RPMI8226 (cell line): Measurements from ENCODE around the gene FANCM.
"Not testable (repeated sequence)": the region's sequence is repeated elsewhere in the genome, so short reads cannot be mapped to it uniquely, and the experiment has no call there.

Experiments used
- DNase-seq: peaks from one replicate; pipeline ENCODE4 v3.0.0-alpha.2; 2015

Gene FANCM

GRCh38 chr14:45140661-45141187 lies 5.0 kb downstream of the FANCM start:
- DNase-seq, result no peak

- not testable (repeated sequence) for DNase-seq
These were observed 6.4 kb downstream of the FANCM start for GRCh38 chr14:45142083-45142482.

GRCh38 chr14:45144658-45145057 lies 8.9 kb downstream of the FANCM start:
- no peak for DNase-seq

GRCh38 chr14:45145214-45145613 lies 9.5 kb downstream of the FANCM start:
- no peak for DNase-seq

- no peak for DNase-seq
These were observed 13.9 kb downstream of the FANCM start for GRCh38 chr14:45149602-45150001.

GRCh38 chr14:45150386-45150890 lies 14.7 kb downstream of the FANCM start:
- no peak for DNase-seq

GRCh38 chr14:45156067-45156466 lies 20.3 kb downstream of the FANCM start:
- no peak for DNase-seq

- no peak for DNase-seq
These were observed 34.2 kb downstream of the FANCM start for GRCh38 chr14:45169906-45170305.

GRCh38 chr14:45177076-45177475 lies 41.3 kb downstream of the FANCM start:
- DNase-seq, result no peak

GRCh38 chr14:45181329-45181728 lies 45.6 kb downstream of the FANCM start:
- no peak for DNase-seq

GRCh38 chr14:45181806-45182205 lies 46.1 kb downstream of the FANCM start:
- DNase-seq, result no peak

- no peak for DNase-seq
These were observed 49.5 kb downstream of the FANCM start for GRCh38 chr14:45185100-45185814.

- DNase-seq, result no peak
These were observed 59.2 kb downstream of the FANCM start for GRCh38 chr14:45194964-45195363.

- DNase-seq, result no peak
These were observed 62.8 kb downstream of the FANCM start for GRCh38 chr14:45198551-45198950.

- DNase-seq, result no peak
These were observed 63.5 kb downstream of the FANCM start for GRCh38 chr14:45199230-45199629.

- DNase-seq, result no peak
These were observed 66.2 kb downstream of the FANCM start for GRCh38 chr14:45201905-45202304.

GRCh38 chr14:45204241-45204640 lies 68.5 kb downstream of the FANCM start:
- no peak for DNase-seq

GRCh38 chr14:45210159-45210558 lies 74.4 kb downstream of the FANCM start:
- DNase-seq, result no peak

GRCh38 chr14:45211295-45211694 lies 75.6 kb downstream of the FANCM start:
- DNase-seq, result no peak

- no peak for DNase-seq
These were observed 76.5 kb downstream of the FANCM start for GRCh38 chr14:45212231-45212630.

- DNase-seq, result not testable (repeated sequence)
These were observed 78.0 kb downstream of the FANCM start for GRCh38 chr14:45213716-45214115.

GRCh38 chr14:45214341-45214740 lies 78.6 kb downstream of the FANCM start:
- not testable (repeated sequence) for DNase-seq

GRCh38 chr14:45222485-45223262 lies 86.9 kb downstream of the FANCM start:
- DNase-seq, result no peak

GRCh38 chr14:45227566-45227965 lies 91.8 kb downstream of the FANCM start:
- DNase-seq, result no peak
